ENCODE data around the gene OR2V2.
A peak's percentile ranks its signal among the peaks of the same experiment; 100 is the strongest.

OR2V2 gene

DNA sequence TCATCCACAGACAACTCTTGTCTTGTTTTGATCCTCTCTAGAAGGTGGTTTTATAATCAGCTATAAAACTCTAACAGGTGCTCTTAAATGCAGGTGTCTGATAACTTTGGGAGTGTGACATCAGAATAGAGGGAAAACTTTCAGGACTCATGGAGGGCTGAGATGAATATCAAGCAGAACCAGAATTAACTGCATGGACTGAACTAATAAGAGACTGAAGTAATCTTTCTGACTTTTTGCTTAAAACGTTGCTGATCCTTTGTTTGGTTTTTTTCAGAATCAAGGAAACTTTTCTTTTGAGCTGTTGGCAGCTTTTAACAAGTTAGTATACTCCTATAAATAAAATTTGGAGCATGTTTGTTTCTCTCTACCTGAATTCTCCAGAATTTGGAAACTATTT, 2.3 kb upstream of the OR2V2 start:
- DNase-seq: no peak

DNA sequence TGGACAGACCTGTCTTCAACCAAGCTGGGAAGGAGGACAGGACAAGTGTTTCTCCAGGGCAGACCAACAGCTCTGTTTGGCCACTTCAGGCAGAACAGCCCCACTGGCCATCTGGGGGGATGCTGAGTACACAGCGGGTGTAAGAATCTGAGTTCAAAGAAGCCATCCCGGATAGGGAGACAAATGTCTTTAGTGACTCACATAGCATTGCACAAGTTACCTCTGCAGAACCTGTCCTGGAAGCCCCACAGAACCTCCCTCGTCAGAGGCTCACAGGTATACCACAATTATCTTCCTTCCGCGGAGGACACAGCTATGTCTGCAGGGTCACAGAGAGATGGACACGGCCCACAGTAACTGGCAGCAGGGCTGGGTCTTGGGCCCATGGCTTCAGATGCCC, 2.0 kb downstream of the OR2V2 start:
- DNase-seq: no peak

- DNase-seq: no peak
Observed at GRCh38 chr5:181149806-181150733, 2.7 kb downstream of the OR2V2 start.

- no peak for DNase-seq
Observed at GRCh38 chr5:181151146-181151545, 3.8 kb downstream of the OR2V2 start.

DNA sequence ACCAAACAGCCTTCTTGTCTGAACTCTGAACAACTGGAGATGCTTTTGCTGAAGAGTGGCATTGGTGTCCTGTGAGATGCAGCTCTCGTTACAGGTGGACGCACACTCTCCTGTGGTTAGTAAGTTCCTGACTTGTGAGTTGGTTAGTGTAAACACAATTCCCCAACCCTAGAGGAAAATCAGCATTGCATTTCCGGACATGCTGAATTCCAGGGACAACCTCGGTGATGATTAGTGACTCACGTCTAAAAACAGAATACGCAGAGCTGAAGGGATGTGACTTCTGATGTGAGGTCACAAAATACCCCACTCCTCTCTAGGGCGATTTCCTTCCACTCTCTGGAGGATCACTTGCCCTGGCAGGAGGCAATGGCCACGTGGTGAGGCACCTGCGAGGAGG, 5.0 kb downstream of the OR2V2 start:
- no peak for DNase-seq

DNA sequence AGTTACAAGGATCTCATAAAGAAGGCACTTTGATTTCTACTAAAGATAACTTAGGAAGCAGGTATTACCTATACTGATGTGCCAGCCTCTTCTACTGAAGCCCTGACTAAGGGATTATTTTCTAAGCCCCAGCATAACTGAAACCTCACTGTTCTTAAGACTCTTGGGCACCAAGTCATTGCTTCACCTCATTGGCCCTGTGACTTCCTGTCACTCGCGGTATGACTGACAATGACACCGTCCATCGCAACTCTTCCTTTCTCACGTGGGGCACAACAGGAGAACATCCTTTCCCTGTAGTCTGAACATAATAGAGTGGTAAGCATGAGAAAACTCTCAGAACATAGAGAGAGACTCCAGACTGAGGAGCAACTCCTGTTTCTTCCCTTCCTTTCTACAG, 6.4 kb downstream of the OR2V2 start:
- DNase-seq: no peak

DNA sequence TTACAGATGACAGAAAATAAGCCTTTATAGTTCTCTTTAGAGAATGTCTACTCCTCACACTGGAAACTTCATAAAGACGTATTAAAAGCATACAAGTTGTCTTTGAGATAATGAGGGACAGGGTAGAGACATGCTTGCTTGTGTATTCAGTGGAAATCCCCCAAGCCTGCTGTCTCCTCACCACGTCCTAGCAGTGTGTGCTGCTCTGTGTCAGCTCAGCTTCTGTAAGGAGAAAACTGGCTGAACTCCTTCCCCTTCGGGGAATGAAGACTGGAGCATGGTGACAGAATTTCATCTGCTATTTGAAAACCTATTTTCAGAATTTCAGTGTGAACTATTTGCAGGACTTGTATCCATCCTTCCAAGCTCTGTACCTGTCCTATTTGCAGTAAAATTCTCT, 9.4 kb downstream of the OR2V2 start:
- DNase-seq: no peak

DNA sequence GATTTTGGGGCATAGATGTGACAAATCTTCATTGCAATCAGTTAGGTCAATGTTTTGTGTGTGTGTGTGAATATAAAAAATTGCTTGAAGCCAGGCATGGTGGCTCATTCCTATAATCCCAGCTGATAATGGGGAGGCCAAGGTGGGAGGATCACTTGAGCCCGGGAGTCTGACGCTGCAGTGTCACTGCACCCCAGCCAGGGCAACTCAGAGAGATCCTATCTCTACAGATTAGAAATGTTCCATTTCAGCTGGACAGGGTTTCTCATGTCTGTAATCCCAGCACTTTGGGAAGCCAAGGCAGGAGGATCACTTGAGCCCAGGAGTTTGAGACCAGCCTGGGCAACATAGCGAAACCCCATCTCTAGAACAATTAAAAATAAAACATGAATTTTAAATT, 11.5 kb downstream of the OR2V2 start:
- no peak for DNase-seq

GRCh38 chr5:181159286-181160151, 12.1 kb downstream of the OR2V2 start:
- DNase-seq: peak; percentile 73

DNA sequence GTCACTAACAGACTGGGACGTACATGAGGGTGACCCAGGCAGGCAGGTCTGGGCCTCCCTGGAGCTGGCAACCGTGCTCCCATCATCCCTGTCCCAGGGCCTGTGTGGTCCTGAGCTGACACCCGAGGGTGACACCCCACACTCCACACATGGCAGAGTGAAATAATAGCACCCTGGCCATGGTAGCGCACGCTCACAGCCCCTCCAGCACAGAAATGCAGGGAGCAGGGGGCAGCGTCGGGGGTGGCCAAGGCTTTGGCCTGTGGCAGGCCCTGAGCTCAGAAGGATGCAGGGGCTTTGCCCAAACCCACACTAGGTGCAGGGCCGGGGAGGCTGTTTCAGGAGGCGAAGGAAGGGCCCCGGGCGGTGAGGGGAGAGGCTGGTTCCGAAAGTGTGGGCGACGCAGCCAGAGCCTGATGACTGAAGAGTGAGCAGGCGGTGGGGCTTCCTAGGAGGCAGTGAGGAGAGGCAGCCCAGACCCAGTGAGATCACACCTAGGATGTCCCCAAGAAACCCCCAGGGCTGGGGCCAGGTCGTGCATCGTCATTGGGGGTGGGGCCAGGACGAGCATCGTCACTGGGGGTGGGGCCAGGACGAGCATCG, 12.9 kb downstream of the OR2V2 start:
- peak; percentile 56 for DNase-seq

DNA sequence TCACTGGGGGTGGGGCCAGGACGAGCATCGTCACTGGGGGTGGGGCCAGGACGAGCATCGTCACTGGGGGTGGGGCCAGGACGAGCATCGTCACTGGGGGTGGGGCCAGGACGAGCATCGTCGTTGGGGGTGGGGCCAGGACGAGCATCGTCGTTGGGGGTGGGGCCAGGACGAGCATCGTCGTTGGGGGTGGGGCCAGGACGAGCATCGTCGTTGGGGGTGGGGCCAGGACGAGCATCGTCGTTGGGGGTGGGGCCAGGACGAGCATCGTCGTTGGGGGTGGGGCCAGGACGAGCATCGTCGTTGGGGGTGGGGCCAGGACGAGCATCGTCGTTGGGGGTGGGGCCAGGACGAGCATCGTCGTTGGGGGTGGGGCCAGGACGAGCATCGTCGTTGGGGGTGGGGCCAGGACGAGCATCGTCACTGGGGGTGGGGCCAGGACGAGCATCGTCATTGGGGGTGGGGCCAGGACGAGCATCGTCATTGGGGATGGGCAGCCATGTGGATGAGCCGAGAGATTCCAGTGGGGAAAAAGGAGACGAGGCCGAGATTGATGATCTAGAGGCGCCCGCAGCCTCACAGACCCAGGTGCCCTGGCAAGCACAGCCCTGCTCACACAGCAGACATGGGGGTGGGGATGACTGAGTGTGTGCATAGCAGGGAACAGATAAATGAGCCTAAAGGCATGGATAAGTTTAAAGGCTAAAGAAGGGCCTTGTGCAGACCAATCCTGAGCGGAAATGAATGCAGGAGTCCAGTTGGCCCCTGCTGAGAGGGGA, 13.6 kb downstream of the OR2V2 start:
- peak; percentile 74 for DNase-seq

DNA sequence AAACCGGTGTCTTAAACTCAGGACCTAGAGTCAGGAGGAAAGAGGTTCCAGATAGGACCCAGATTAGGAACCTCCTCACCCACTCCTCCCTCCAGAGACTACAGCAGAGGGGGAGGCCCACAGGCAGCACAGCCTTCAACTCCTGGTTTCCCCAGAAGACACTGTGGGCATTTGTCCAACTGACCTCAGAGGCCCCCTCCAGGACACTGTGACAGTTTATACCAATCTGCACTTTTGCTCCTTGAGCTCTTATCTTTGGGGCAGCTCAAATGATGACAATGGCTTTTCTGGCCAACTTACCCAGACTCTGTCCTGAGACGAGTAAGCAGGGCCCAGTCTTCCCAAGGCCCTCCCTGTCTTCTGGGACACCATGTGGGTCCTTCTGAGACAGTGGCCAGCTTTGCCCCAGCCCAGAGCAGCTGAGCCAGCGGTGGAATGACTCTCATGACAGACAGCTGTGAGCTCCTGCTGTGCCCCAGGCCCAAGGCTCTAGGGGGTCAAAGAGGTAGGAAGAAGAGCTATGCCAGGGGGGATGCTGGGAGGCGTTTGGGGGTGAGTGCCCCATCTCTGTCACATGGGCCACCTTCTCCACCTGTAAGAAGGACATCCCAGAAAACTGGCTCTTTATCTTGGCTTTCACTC, 14.3 kb downstream of the OR2V2 start:
- no peak for DNase-seq

DNA sequence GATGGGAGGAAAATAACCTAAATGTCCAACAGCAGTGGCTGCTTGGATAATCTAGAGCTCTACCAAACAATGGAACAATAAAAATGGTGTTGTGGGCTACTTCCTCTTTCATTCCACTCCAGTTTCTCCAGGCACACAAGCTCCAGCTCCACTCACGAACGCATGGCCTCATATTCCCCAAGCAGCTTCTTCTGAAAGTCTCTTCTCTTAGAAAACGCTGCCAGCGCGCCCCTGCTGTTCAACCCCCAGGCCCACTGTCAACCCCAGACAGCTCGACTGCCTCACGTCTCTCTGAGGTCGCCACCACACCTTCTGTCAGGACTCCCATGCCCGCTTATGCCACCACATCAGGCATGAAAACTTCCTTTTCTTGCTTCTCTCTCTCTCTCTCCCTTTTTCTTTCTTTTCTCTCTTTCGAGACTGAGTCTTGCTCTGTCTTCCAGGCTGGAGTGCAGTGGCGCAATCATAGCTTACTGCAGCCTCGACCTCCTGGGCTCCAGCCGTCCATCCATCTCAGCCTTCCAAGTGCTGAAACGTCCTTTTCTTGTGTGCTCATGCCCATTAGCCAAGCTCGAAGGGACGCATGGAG, 16.2 kb downstream of the OR2V2 start:
- DNase-seq: no peak

DNA sequence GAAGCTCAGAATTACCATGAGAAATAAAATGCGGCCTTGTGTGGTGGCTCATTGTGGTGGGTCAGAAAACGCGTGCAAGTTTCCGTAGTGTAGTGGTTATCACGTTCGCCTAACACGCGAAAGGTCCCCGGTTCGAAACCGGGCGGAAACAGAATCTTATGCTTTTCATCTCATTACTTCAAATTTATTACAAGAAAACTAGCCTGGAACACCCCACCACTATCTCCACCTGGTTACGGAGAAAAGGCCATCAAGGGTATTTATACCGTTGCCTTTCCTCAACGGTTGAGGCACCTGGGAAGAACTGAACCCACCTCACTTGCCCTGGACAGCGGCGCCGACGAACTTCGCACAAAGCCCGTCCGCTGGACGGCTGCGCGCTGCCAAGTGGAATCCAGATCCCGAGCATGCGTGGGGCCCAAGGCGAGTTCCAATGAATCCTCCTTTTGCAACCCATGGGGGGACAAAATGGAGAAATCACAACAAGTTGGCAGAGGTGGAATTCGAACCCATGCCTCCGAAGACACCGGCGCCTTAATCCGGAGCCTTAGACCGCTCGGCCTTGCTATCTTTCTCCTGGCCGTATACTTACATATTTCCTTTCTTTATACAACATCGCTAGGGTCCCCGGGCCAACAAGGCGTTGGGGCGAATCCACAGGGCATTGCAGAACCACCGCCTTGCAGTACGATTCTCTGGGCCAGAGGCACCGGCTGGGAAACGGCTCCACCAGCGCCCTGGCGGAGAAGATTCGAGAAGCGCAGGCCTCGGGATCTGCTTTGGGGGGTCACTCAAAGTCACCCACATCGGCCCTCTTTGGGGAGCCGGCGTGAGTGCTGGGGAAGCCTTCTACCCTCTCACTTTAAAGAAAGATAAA, 16.9 kb downstream of the OR2V2 start:
- DNase-seq: peak; percentile 38

DNA sequence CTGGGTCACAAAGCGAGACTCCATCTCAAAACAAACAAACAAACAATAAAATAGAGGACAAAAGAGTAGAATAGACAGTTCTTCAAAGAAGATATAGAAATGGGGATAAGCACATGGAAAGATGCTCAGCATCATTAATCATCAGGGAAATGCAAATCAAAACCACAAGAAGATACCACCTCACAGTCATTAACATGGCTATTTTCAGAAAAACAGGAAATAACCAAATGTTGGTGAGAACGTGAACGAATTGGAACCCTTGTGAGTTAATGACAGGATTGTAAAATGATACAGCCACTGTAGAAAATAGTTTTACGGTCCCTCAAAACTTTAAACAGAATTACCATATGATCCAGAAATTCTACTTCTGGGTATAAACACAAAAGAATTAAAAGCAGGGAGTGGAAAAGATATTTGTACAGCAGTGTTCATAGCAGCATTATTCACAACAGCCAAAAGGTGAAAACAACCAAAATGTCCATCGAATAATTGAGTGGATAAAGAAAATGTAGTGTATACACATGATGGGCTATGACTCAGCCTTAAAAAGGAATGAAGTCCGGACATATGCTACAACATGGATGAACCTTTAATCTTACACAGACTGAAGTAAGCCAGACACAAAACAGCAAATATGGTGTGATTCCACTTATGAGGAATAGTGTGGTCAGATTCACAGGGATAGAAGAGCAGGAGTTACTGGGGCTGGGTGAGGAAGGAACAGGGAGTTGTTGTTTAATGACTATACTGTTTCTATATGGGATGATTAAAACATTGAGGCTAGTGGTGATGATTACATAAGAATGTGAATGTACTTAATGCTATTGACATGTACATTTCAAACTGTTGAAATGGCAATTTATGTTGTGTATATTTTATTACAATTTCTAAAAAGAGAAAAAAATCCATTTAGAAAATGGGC, 19.7 kb downstream of the OR2V2 start:
- no peak for DNase-seq

DNA sequence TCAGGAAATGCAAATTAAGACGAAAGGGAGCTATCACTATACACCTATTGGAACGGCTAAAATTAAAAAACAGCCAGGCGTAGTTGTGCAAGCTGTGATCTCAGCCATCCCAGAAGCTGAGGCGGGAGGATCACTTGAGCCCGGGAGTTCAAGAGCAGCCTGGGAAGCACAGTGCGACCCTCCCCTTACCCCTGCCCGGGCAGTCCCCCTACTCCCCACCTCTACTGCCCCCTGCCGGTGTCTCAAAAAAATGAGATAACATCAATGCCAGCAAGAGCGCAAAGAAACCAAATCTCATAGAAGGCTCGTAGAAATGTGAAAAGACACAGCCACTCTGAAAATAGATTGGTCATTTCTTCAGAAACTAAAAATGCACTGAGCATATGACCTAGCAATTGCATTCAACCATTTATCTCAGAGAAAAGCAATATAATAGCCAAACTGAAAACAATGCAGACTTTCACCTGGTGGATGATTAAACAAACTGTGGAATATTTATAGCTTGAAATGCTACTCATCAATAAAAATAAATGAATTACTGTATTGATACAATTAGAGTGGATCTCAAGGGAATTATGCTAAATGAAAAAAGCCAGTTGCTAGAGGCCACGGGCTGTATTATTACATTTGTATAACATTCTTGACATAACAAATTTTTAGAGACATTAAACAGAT, 20.6 kb downstream of the OR2V2 start:
- DNase-seq: no peak

- no peak for DNase-seq
Observed at GRCh38 chr5:181168595-181169118, 21.3 kb downstream of the OR2V2 start.

DNA sequence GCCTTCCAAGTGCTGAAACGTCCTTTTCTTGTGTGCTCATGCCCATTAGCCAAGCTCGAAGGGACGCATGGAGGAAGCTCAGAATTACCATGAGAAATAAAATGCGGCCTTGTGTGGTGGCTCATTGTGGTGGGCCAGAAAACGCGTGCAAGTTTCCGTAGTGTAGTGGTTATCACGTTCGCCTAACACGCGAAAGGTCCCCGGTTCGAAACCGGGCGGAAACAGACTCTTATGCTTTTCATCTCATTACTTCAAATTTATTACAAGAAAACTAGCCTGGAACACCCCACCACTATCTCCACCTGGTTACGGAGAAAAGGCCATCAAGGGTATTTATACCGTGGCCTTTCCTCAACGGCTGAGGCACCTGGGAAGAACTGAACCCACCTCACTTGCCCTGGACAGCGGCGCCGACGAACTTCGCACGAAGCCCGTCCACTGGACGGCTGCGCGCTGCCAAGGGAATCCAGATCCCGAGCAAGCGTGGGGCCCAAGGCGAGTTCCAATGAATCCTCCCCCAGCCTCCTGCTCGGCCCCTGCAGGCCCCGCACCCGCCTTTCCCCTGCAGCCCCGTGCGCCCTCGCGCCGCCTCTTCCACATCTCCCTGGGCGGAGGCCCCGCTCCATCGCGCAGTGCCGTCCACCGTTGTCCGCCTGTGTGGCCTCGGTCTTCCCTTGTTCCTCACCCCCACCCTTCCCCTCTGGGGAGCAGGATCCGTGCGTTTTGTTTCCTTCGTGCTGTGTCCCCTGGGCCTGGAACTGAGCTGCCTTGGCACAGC, 22.3 kb downstream of the OR2V2 start:
- peak; percentile 79 for DNase-seq

All from fibroblast of skin of abdomen (primary cell).